GM19023 (cell line): ENCODE data around the gene DNTT.

Source experiments
- ATAC-seq: cut with Tn5 transposase; IDR thresholded peaks from one replicate; pipeline ENCODE4 v1.9.1; 2021; ENCODE audit warnings: mild to moderate bottlenecking, moderate library complexity; ENCODE audit not compliant: unreplicated experiment

The DNTT gene

GRCh38 chr10:96275685-96276418, 28.4 kb upstream of the DNTT start:
- no peak for ATAC-seq

GRCh38 chr10:96276426-96276825, 27.8 kb upstream of the DNTT start:
- ATAC-seq, result no peak

GRCh38 chr10:96276831-96277230, 27.4 kb upstream of the DNTT start:
- no peak for ATAC-seq

GRCh38 chr10:96279191-96279641, 25.0 kb upstream of the DNTT start:
- ATAC-seq, result no peak

GRCh38 chr10:96280859-96281258, 23.4 kb upstream of the DNTT start:
- ATAC-seq, result no peak

GRCh38 chr10:96281444-96282029, 22.7 kb upstream of the DNTT start:
- no peak for ATAC-seq

GRCh38 chr10:96283351-96283750, 20.9 kb upstream of the DNTT start:
- no peak for ATAC-seq

GRCh38 chr10:96283756-96284155, 20.5 kb upstream of the DNTT start:
- no peak for ATAC-seq

GRCh38 chr10:96285331-96285752, 18.9 kb upstream of the DNTT start:
- ATAC-seq, result no peak

- ATAC-seq, result peak; percentile 57
Observed at GRCh38 chr10:96287392-96288105, 16.7 kb upstream of the DNTT start.

GRCh38 chr10:96288151-96288621, 16.0 kb upstream of the DNTT start:
- peak; percentile 50 for ATAC-seq

GRCh38 chr10:96289218-96289910, 14.9 kb upstream of the DNTT start:
- ATAC-seq, result no peak

- no peak for ATAC-seq
Observed at GRCh38 chr10:96290368-96291133, 13.7 kb upstream of the DNTT start.

GRCh38 chr10:96292971-96293920, 11.0 kb upstream of the DNTT start:
- ATAC-seq, result peak; percentile 64

GRCh38 chr10:96295475-96295874, 8.8 kb upstream of the DNTT start:
- ATAC-seq, result no peak

GRCh38 chr10:96297486-96297885, 6.7 kb upstream of the DNTT start:
- ATAC-seq, result no peak

GRCh38 chr10:96298362-96298761, 5.9 kb upstream of the DNTT start:
- no peak for ATAC-seq

GRCh38 chr10:96299383-96299782, 4.9 kb upstream of the DNTT start:
- no peak for ATAC-seq

GRCh38 chr10:96301616-96302015, 2.6 kb upstream of the DNTT start:
- no peak for ATAC-seq
